OCI-LY1 (cell line): ENCODE data around the gene PHOX2B.

Experiments
- CTCF ChIP-seq: fragments of 200-600 bp; sonication (generic), shearing (Covaris generic); IDR thresholded peaks from 2 replicates; pipeline ENCODE4 v1.5.1; 2017; ENCODE audit warnings: mild to moderate bottlenecking, antibody characterized with exemption, low read length, moderate library complexity, mixed read lengths
- EZH2 ChIP-seq: fragments of 200-600 bp; sonication (generic), shearing (Covaris generic); IDR thresholded peaks from 2 replicates; pipeline ENCODE4 v1.8.0; 2017; ENCODE audit warnings: borderline replicate concordance, mixed run types, mild to moderate bottlenecking, antibody characterized with exemption, low read length, moderate library complexity, mixed read lengths

GRCh38 chr4:41723286-41723685 is 25.2 kb downstream of the PHOX2B start:
- TF ChIP-seq CTCF: no peak
- no peak for TF ChIP-seq EZH2
